ENCODE results near the gene GPR68. TPM values are rescaled to one million over a fixed set of nuclear protein-coding genes. Genes with fewer than 3 reads are reported as not detected.

The GPR68 gene
- total RNA-seq, 2 experiments from 2014 or later = 0.13 to 0.84 TPM

DNA sequence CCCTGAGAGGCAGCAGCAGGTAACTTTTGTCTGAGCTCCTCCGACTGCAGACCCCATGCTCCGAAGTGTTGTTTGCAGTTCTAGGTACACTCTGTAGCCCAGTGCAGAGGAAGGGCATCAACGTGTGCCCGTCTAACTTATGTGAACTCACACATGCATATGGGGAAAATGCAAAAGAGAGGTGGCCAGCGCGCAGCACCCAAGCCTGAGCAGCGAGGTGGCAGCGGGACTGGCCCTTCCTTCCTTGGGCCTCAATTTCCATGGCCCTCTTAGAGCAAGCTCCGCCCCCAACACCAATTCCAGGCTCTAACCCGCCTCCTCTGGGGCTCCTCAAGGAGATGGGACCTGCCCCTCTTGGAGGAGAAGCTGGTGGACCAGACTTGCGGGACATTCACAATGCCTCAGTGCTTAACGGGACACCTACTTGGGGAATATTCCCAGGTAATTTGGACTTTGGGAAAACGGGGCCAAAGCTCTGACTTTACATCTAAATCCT is 27.7 kb downstream of the GPR68 start:
- DNase-seq (ENCODE audit: low spot score) = no peak
- TF ChIP-seq CTCF (conservative IDR thresholded peaks at IDR 0.05; ENCODE audit: low read length) = no peak
- no peaks in the 10 kb centered on the region for H3K9me2 ChIP-seq (ENCODE audit: insufficient read depth, low read length)
- peaks cover 22% of the 10 kb centered on the region for H3K36me3 ChIP-seq (ENCODE audit: insufficient read depth, low read length)
- no peaks in the 10 kb centered on the region for H4K20me1 ChIP-seq (ENCODE audit: insufficient read depth, low read length)
- H3K27ac ChIP-seq (ENCODE audit: low read depth, low read length, poor library complexity, severe bottlenecking) = no peak overlapping the region
- no peaks in the 10 kb centered on the region for H3K79me2 ChIP-seq (ENCODE audit: insufficient read depth, low read depth, low read length)
- H3K9me3 ChIP-seq (ENCODE audit: low read length) = no peaks in the 10 kb centered on the region
- ChIA-PET POLR2A (interaction anchor here (0.7 kb wide), 1 partner anchor 295 kb away, joined by 3 read pairs; no protein-coding TSS in a partner anchor), CTCF (ENCODE audit: unreplicated experiment) (interaction anchor here (0.6 kb wide), 1 partner anchor 11 kb away, joined by 4 read pairs; no protein-coding TSS in a partner anchor)
- no TSS peak for BruUV-seq (replicated peaks)
- H3K4me2 ChIP-seq (ENCODE audit: low read length) = no peak overlapping the region
- intact Hi-C loops (cut with micrococcal nuclease; ENCODE audit: unreplicated experiment) = no loop called here
- no peak overlapping the region for H3K4me3 ChIP-seq (ENCODE audit: low read depth, low read length, poor library complexity, severe bottlenecking)
- no peak overlapping the region for H2AFZ ChIP-seq (ENCODE audit: low read length)
- H3K4me1 ChIP-seq (ENCODE audit: insufficient read depth, low read length, poor library complexity, severe bottlenecking) = no peaks in the 10 kb centered on the region

DNA sequence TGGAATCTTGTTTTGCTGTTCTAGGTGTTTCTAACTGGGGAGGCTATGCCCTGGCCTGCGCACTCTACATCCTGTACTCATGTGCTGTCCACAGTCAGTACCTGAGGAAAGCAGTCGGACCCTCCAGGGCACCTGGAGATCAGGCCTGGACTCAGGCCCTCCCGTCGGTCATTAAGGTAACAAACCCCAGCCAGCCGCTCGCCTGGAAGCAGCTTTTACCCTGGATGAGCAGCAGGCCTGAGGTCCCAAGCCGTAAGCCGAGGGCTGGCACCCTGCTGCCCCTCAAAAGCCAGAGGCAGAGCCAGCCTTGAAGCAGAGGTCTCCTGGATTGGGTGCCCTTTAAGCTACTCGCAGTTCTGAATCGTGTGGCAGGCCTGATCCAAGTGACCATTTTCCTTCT is 29.1 kb downstream of the GPR68 start:
- no peak overlapping the region for H3K4me3 ChIP-seq (ENCODE audit: low read depth, low read length, poor library complexity, severe bottlenecking)
- CTCF ChIA-PET (ENCODE audit: unreplicated experiment) = no interaction called here
- intact Hi-C loops (cut with micrococcal nuclease; ENCODE audit: unreplicated experiment) = no loop called here
- H3K9me3 ChIP-seq (ENCODE audit: low read length) = no peaks in the 10 kb centered on the region
- POLR2A ChIA-PET = interaction anchor here (0.6 kb wide), 2 partner anchors 22 to 94 kb away, joined by 4 to 7 read pairs; no protein-coding TSS in a partner anchor
- H2AFZ ChIP-seq (ENCODE audit: low read length) = no peak overlapping the region
- no peaks in the 10 kb centered on the region for H3K9me2 ChIP-seq (ENCODE audit: insufficient read depth, low read length)
- no peaks in the 10 kb centered on the region for H3K79me2 ChIP-seq (ENCODE audit: insufficient read depth, low read depth, low read length)
- no peak overlapping the region for H3K27ac ChIP-seq (ENCODE audit: low read depth, low read length, poor library complexity, severe bottlenecking)
- H3K36me3 ChIP-seq (ENCODE audit: insufficient read depth, low read length) = peaks cover 33% of the 10 kb centered on the region
- TF ChIP-seq EZH2phosphoT487 (IDR thresholded peaks at IDR 0.05; ENCODE audit: borderline replicate concordance, low read depth, low read length) (no peak), CTCF (conservative IDR thresholded peaks at IDR 0.05; ENCODE audit: low read length) (no peak)
- H4K20me1 ChIP-seq (ENCODE audit: insufficient read depth, low read length) = no peaks in the 10 kb centered on the region
- no TSS peak for BruUV-seq (replicated peaks)
- H3K4me2 ChIP-seq (ENCODE audit: low read length) = no peak overlapping the region
- no peaks in the 10 kb centered on the region for H3K4me1 ChIP-seq (ENCODE audit: insufficient read depth, low read length, poor library complexity, severe bottlenecking)
- DNase-seq (ENCODE audit: low spot score) = no peak

DNA sequence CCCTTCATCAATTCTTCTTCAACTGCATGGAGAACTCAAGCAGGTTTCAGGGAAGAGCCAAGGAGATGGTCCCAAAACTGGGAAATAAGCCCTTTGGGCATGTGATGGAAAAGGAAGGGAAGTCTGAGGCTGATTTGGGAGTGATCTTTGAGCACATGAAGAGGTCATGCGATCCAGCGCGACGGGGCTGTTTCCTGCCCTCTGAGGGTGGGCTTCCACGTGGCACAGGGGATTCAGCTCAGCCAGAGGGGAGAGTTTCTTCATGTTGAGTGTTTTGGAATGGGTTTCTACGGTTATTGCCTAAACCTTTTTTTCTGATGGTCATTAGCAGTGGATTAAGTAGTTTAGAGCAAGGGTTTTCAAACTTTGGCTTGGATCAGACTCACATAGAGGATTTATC is 30.2 kb downstream of the GPR68 start:
- Histone ChIP-seq H3K4me2 (ENCODE audit: low read length) (no peak overlapping the region), H3K4me1 (ENCODE audit: insufficient read depth, low read length, poor library complexity, severe bottlenecking) (no peaks in the 10 kb centered on the region), H3K27ac (ENCODE audit: low read depth, low read length, poor library complexity, severe bottlenecking) (no peak overlapping the region), H2AFZ (ENCODE audit: low read length) (no peak overlapping the region), H3K9me3 (ENCODE audit: low read length) (no peaks in the 10 kb centered on the region), H3K79me2 (ENCODE audit: insufficient read depth, low read depth, low read length) (no peaks in the 10 kb centered on the region), H4K20me1 (ENCODE audit: insufficient read depth, low read length) (no peaks in the 10 kb centered on the region), H3K36me3 (ENCODE audit: insufficient read depth, low read length) (peaks cover 43% of the 10 kb centered on the region), H3K9me2 (ENCODE audit: insufficient read depth, low read length) (no peaks in the 10 kb centered on the region), H3K4me3 (ENCODE audit: low read depth, low read length, poor library complexity, severe bottlenecking) (no peak overlapping the region)
- ChIA-PET POLR2A (no interaction called here), CTCF (ENCODE audit: unreplicated experiment) (no interaction called here)
- TF ChIP-seq EZH2phosphoT487 (IDR thresholded peaks at IDR 0.05; ENCODE audit: borderline replicate concordance, low read depth, low read length) = no peak
- TF ChIP-seq CTCF (conservative IDR thresholded peaks at IDR 0.05; ENCODE audit: low read length) = no peak
- no peak for DNase-seq (ENCODE audit: low spot score)
- no TSS peak for BruUV-seq (replicated peaks)
- intact Hi-C loops (cut with micrococcal nuclease; ENCODE audit: unreplicated experiment) = no loop called here

Measured in OCI-LY7 (cell line).